HepG2 (cell line): ENCODE data around the gene BANP. TPM values are rescaled to one million over a fixed set of nuclear protein-coding genes. Genes with fewer than 3 reads are reported as not detected.
"Not testable (repeated sequence)": the region's sequence is repeated elsewhere in the genome, so short reads cannot be mapped to it uniquely, and the experiment has no call there.

Experiments
- ATAC-seq: fragments of 200-7000 bp; cut with Tn5 transposase; 3 replicates; pipeline ENCODE4 v1.9.1; 2020; ENCODE audit warnings: mild to moderate bottlenecking, moderate library complexity
- BruUV-seq: library from RNA; stranded (reverse); fragments of 400-500 nt; replicated peaks from 2 replicates; lab custom pipeline; 2021; lab: Mats Ljungman, UMichigan
- CTCF ChIA-PET: fragments of 300-600 bp; formaldehyde crosslinking; extraction: SDS; loops from one replicate; lab custom pipeline; 2021; ENCODE audit warnings: low total read pairs, inconsistent platforms, low intra/inter-chr PET ratio; lab: Yijun Ruan, JAX
- POLR2A ChIA-PET: fragments of 350-600 bp; sonication (Branson Sonifier 250); formaldehyde crosslinking; loops from one replicate; lab custom pipeline; 2020; ENCODE audit warnings: antibody characterized with exemption, inconsistent platforms; lab: Yijun Ruan, JAX
- DNase-seq: peaks from one replicate; pipeline ENCODE4 v3.0.0-alpha.2; 2015; ENCODE audit warnings: low spot score
- FAIRE-seq: peaks from 3 replicates; lab custom pipeline; 2011; peaks lifted over from hg19 to GRCh38; lab: Jason Lieb, UNC
- H2AFZ ChIP-seq: one replicate; pipeline ENCODE4 v1.6.1; 2011; ENCODE audit warnings: low read length, inconsistent platforms
- H3K27ac ChIP-seq: fragments of 300-600 bp; 3 replicates; pipeline ENCODE4 v1.8.0; 2011; ENCODE audit warnings: mixed run types, mild to moderate bottlenecking, mixed read lengths, low read length, inconsistent platforms; ENCODE audit not compliant: insufficient read depth; ENCODE audit errors: extremely low read length
- H3K27me3 ChIP-seq, 2 experiments: fragments of 200-600 bp in 1 of 2; 2 replicates in 1 of 2; 3 replicates in 1 of 2; pipeline versions ENCODE4 v1.6.0 to v1.8.0; 2011; ENCODE audit warnings: low read length in 2 of 2, mild to moderate bottlenecking in 2 of 2, moderate library complexity in 2 of 2, inconsistent platforms in 1 of 2; ENCODE audit not compliant: insufficient read depth in 2 of 2, control insufficient read depth in 1 of 2
- H3K36me3 ChIP-seq, 2 experiments: fragments of 200-600 bp in 1 of 2; replicated peaks in 1 of 2; 2 replicates in 1 of 2; 3 replicates in 1 of 2; pipeline versions ENCODE4 v1.5.1 to v1.8.0; 2011; ENCODE audit warnings: low read length in 2 of 2, inconsistent platforms in 1 of 2; ENCODE audit not compliant: insufficient read depth in 2 of 2, control insufficient read depth in 1 of 2
- H3K4me1 ChIP-seq: 2 replicates; pipeline ENCODE4 v1.5.1; 2012; ENCODE audit warnings: low read length, inconsistent platforms; ENCODE audit not compliant: insufficient read depth
- H3K4me2 ChIP-seq: 2 replicates; pipeline ENCODE4 v1.6.0; 2011; ENCODE audit warnings: low read depth, low read length, inconsistent platforms
- H3K4me3 ChIP-seq, 3 experiments: fragments of 200-600 bp in 1 of 3; sonication (generic), shearing (Covaris generic) in 1 of 3; replicated peaks in 1 of 3; 2 replicates each; pipeline ENCODE4 v1.5.1; 2011 to 2016; ENCODE audit warnings: low read length in 3 of 3, inconsistent platforms in 2 of 3, low read depth in 2 of 3, mild to moderate bottlenecking in 2 of 3, control low read depth in 1 of 3, mixed read lengths in 1 of 3; ENCODE audit not compliant: insufficient read depth in 1 of 3
- H3K79me2 ChIP-seq: one replicate; pipeline ENCODE4 v1.6.1; 2011; ENCODE audit warnings: low read length, inconsistent platforms; ENCODE audit not compliant: insufficient read depth
- H3K9ac ChIP-seq: 2 replicates; pipeline ENCODE4 v1.6.0; 2011; ENCODE audit warnings: mild to moderate bottlenecking, low read depth, low read length, inconsistent platforms; ENCODE audit not compliant: insufficient read depth
- H3K9me3 ChIP-seq: 2 replicates; pipeline ENCODE4 v1.5.1; 2012; ENCODE audit warnings: mild to moderate bottlenecking, low read length
- H4K20me1 ChIP-seq: 2 replicates; pipeline ENCODE4 v1.6.0; 2011; ENCODE audit warnings: inconsistent platforms, mild to moderate bottlenecking, low read length, moderate library complexity; ENCODE audit not compliant: insufficient read depth
- KAT8 ChIP-seq: IDR thresholded peaks from 2 replicates; pipeline ENCODE4 v1.6.1; 2016; ENCODE audit warnings: missing genetic modification reagents, missing compliant biosample characterization
- WGBS: methylation state at CpG from one replicate; pipeline ENCODE4 v1.1.6; 2017; ENCODE audit warnings: low lambda C conversion rate; 5-methylcytosine and 5-hydroxymethylcytosine counted together
- in situ Hi-C: cut with HindIII; loops from 2 replicates; pipeline ENCODE4 v1.10.0; 2017; ENCODE audit warnings: low pct_unique_long_range_greater_than_20kb; ENCODE audit not compliant: extremely low pct_ligation_motif_present
- intact Hi-C: fragments of 100-400 bp; cut with micrococcal nuclease; formaldehyde crosslinking; loops from one replicate; pipeline ENCODE4 v1.10.0; 2022; ENCODE audit not compliant: unreplicated experiment
- polyA plus RNA-seq, 8 experiments: library from polyadenylated mRNA; depleted of rRNA in 3 of 8; stranded (reverse) in 7 of 8; unstranded in 1 of 8; fragments of >200 nt; fragmentation: Illumina TruSeq in 4 of 8; extraction: Trizol in 4 of 8; gene quantifications; 2 replicates each; pipeline versions ENCODE4 v1.2.1 to v1.2.3, GENCODE V29; 2011 to 2016; ENCODE audit warnings: low read depth in 4 of 8, missing spikeins in 1 of 8, mixed read lengths in 1 of 8; ENCODE audit not compliant: insufficient read depth in 1 of 8
- total RNA-seq, 5 experiments: library from RNA; depleted of rRNA; stranded (reverse); fragments of >200 nt; fragmentation: Illumina TruSeq; extraction: Trizol; gene quantifications; 2 replicates each; pipeline ENCODE4 v1.2.3, GENCODE V29; 2016; ENCODE audit warnings: low read depth in 1 of 5

Gene BANP
- total and polyA plus RNA-seq, 2 of the 13 experiments (the other 11 are each of a cell fraction or from before 2014, with no cell fraction given) = 20.2 to 23.8 TPM

GRCh38 chr16:88035292-88035691, 84.1 kb downstream of the BANP start:
- no peak overlapping the region for H3K9ac ChIP-seq
- ChIA-PET CTCF (no interaction called here), POLR2A (no interaction called here)
- no peak for FAIRE-seq
- no peak overlapping the region for H3K4me3 ChIP-seq
- WGBS = 95% methylated on average over 14 of the region's 14 CpGs
- H4K20me1 ChIP-seq = no peaks in the 10 kb centered on the region
- no peak for DNase-seq
- no peaks in the 10 kb centered on the region for H3K4me1 ChIP-seq
- no peaks in the 10 kb centered on the region for H3K9me3 ChIP-seq
- no peak overlapping the region for H3K27ac ChIP-seq
- intact Hi-C loops (no loop called here), in situ Hi-C loops (no loop called here)
- no peak; the same call in 2 of the 3 replicates for ATAC-seq
- no peak overlapping the region for H2AFZ ChIP-seq
- peaks cover 11 to 33% of the 10 kb centered on the region in 2 experiments; a peak in 4 of 5 replicates for H3K36me3 ChIP-seq
- no peaks in the 10 kb centered on the region for H3K79me2 ChIP-seq
- BruUV-seq = no TSS peak
- no peaks in the 10 kb centered on the region for H3K27me3 ChIP-seq
- H3K4me2 ChIP-seq = no peak overlapping the region
- TF ChIP-seq KAT8 (CRISPR knock-in tag) = no peak

GRCh38 chr16:88035884-88036639, 84.8 kb downstream of the BANP start:
- H3K79me2 ChIP-seq, H3K4me1 ChIP-seq, H3K27me3 ChIP-seq, ATAC-seq, FAIRE-seq, H3K9me3 ChIP-seq, H3K27ac ChIP-seq, BruUV-seq, H3K9ac ChIP-seq, H2AFZ ChIP-seq, H3K4me3 ChIP-seq, DNase-seq, H4K20me1 ChIP-seq, POLR2A ChIA-PET, in situ Hi-C loops, CTCF ChIA-PET, intact Hi-C loops, H3K4me2 ChIP-seq: not testable (repeated sequence)
- WGBS = 97% methylated on average over 29 of the region's 30 CpGs
- peaks cover 11 to 33% of the 10 kb centered on the region in 2 experiments; a peak in 4 of 5 replicates for H3K36me3 ChIP-seq

- H3K79me2 ChIP-seq, H3K27ac ChIP-seq, intact Hi-C loops, DNase-seq, H3K4me2 ChIP-seq, H3K4me3 ChIP-seq, BruUV-seq, H2AFZ ChIP-seq, CTCF ChIA-PET, FAIRE-seq, H3K27me3 ChIP-seq, POLR2A ChIA-PET, ATAC-seq, H4K20me1 ChIP-seq, H3K9me3 ChIP-seq, H3K4me1 ChIP-seq, in situ Hi-C loops, H3K9ac ChIP-seq: not testable (repeated sequence)
- peaks cover 11 to 33% of the 10 kb centered on the region in 2 experiments; a peak in 4 of 5 replicates for H3K36me3 ChIP-seq
- 97% methylated on average over 9 of the region's 10 CpGs for WGBS
These were observed 85.4 kb downstream of the BANP start for GRCh38 chr16:88036640-88036996.

GRCh38 chr16:88037359-88037758, 86.1 kb downstream of the BANP start:
- H3K79me2 ChIP-seq, H2AFZ ChIP-seq, BruUV-seq, FAIRE-seq, H3K4me1 ChIP-seq, H3K4me2 ChIP-seq, ATAC-seq, H3K27ac ChIP-seq, DNase-seq, POLR2A ChIA-PET, H3K4me3 ChIP-seq, intact Hi-C loops, CTCF ChIA-PET, H4K20me1 ChIP-seq, H3K27me3 ChIP-seq, H3K9me3 ChIP-seq, H3K9ac ChIP-seq, in situ Hi-C loops: not testable (repeated sequence)
- WGBS = 87% methylated on average over 10 of the region's 10 CpGs
- H3K36me3 ChIP-seq = peaks cover 10 to 33% of the 10 kb centered on the region in 2 experiments; a peak in 4 of 5 replicates
